Stimulated activated CD4-positive, alpha-beta T cell treated with anti-CD3 and anti-CD28 coated beads, Interleukin-15, amount 100 ng/mL, for 24 hours (primary cell): ENCODE data around the gene PID1.

Experiments used
- DNase-seq: peaks from one replicate; pipeline ENCODE4 v3.0.0-alpha.2; 2020

PID1 gene

DNA sequence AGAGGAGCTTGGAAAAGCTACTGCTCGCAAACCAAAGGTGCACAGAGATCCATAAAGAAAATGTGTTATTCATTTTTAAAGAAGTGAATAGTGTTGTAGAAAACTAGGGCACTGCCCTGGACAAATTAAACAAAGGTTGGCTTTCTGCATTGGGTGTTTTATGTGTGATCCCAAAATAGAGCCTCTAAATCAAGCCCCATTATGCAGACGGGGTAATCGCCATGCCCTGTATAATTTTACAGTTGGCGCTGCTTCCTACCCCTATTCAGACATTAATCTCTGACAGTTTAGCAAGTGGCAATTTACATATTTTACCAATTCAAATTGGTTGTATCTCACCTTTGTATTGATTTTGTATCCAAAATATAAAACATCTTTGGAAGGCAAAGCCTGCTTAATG is 109.1 kb downstream of the PID1 start:
- no peak for DNase-seq

GRCh38 chr2:229160984-229161383 is 110.1 kb downstream of the PID1 start:
- no peak for DNase-seq

- no peak for DNase-seq
Measured at GRCh38 chr2:229160180-229160579, 110.9 kb downstream of the PID1 start.

DNA sequence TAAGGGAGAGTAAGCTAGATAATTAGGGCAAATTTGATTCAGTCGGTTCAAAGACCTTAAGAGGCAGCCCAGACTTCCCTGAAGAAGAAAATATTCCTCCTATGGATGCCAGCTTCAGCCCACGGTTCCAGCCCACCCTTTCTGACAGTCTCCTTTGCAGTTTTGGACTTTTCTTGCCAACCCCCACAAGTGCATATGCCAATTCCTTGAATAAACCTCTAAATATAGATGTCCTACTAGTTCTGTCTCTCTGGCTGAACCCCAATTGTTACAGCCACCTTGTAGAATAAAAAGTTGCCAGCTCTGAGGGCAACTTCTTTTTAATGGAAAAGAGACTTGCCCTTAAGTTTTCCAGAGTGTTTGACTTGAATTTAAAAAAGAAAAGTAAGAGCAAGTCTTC is 111.7 kb downstream of the PID1 start:
- DNase-seq: no peak

- no peak for DNase-seq
Measured at GRCh38 chr2:229154381-229154780, 116.7 kb downstream of the PID1 start.

DNA sequence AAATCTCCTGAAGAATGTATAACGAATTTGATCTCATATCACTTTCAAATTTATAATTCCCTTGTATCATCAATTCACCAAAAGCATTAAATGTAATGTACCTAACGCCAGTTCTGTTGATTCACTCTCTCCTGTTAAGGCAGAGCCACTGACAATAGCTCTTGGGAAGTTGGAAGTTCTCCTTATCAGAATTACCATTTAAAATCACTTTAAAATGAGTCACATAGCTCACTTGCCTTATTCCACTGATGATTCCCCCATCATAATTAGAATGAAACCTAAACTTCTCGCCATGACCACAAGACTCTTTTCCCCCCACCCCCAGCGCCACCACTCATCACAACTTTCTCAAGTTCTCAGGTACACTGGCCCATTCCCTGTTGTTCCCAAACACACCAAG is 117.1 kb downstream of the PID1 start:
- DNase-seq: no peak

DNA sequence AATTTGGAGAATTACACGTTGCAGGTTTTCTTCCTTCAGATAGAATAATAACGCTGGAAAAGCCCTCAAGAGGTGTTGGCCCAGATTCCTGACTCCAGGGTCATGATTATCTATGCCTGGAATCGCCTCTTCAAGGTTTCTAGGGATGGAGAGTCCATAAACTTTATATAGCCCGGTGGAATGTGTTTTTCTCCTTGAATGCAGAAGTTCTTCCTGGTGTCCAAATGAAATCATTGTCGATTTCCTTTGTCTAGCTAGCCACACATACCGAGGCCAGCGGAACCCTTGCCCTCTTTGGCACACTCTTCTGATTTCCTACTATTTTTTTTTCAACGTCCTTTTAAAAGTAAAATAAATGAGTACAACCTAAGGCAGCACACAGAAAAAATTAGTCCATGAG is 117.8 kb downstream of the PID1 start:
- no peak for DNase-seq

DNA sequence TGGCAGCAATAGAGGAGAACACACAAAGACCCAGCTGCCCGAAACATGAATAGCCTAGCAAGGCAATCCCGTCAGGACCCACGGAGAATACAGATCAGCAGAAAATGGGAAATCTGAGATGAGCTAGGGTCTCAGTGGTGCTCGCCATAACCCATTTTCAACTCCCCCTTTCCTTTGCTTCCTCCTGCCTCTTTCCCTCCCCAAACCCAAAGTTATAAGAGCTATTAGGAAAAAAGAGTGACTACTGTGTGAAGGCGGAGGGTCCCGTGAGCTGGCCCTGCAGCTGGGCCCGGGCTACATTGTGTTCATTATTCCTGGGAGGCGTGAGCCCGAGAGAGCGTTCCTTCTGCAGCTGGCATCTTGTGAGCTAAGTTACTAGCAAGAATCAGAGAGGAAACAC is 118.4 kb downstream of the PID1 start:
- DNase-seq: no peak

GRCh38 chr2:229150317-229150716 is 120.8 kb downstream of the PID1 start:
- no peak for DNase-seq

- DNase-seq: no peak
Measured at GRCh38 chr2:229141424-229142025, 129.6 kb downstream of the PID1 start.

DNA sequence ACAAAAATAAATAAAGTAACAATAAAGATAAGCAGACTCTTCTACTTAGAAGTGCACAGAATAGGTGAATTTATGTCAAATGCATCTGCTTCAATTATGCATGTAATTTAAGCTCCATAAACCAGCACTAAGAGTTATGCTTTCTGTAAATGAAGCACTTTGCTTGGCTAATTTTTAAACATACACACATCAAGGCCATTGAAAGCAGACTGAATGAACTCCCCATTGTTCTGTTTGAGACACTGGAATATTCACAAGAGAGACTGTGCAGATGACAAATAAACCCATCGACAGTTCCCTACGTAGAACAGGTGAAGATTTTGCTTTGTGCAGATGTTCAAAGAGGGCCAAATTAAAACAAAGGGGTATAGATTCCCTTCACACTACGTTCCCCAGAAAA is 133.4 kb downstream of the PID1 start:
- DNase-seq: no peak

- DNase-seq: no peak
Measured at GRCh38 chr2:229137066-229137465, 134.0 kb downstream of the PID1 start.

DNA sequence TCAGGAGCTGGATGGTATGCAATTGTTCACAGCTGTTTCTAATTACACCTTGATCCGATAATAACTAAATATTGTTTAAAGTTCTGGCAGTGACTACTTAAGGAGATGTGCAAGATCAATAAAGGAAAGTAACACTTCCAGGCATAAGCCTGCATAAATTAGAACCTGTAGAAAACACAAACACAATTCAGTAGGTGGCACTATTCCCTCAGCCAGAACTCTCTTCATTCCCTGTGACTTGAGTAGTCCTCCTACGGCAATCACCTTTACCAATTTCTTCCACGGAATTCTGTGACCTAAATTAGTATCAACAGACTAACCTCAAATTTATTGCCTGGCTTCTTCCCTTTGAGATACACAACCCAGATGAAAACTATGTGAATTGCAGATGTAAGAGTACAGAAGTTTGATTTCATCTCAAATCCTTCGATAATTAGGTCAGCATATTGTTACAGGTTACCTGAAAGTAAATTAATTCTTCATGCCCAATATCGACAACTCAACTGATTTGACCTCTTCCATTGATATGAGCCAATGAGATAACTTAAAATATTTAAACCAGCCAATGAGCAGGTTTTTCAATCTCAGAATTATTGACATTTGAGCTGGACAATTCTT is 137.8 kb downstream of the PID1 start:
- no peak for DNase-seq

DNA sequence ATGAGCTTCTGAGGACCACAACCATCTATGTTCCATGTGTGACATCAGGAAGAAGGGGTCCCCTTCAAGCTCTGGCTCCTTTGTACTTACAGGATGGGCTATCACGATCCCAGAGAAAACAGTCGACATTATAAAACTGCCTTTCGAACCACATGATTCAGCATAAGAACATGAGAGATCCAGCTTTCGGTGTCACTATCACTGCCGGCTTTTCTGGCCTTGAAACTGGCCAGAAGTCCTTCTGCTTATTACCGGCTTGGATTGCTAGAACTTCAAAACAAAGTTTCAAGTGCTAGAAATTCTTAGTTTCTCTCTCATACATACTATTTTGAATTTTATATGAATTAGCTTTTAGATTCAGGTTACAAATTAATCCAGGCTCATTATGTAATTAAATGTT is 138.9 kb downstream of the PID1 start:
- DNase-seq: no peak

DNA sequence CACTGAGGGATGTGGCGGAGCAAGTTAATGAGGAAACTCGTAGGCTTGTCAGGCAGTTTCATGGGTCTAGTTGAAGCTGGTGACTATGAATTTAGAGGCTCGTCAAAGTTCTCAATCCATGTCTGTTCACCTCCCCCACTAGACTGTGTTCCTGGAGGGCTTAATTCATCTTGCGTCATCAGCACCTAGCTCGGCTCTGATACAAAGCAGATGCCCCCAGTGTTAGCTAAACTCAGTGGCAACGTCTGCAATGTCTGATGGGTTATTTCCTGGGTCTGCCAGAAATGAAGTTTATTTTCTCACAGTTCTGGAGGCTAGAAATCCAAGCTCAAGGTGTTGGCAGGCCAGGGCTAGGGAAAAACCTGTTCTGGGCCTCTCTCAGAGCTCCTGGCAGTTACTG is 140.6 kb downstream of the PID1 start:
- DNase-seq: no peak

DNA sequence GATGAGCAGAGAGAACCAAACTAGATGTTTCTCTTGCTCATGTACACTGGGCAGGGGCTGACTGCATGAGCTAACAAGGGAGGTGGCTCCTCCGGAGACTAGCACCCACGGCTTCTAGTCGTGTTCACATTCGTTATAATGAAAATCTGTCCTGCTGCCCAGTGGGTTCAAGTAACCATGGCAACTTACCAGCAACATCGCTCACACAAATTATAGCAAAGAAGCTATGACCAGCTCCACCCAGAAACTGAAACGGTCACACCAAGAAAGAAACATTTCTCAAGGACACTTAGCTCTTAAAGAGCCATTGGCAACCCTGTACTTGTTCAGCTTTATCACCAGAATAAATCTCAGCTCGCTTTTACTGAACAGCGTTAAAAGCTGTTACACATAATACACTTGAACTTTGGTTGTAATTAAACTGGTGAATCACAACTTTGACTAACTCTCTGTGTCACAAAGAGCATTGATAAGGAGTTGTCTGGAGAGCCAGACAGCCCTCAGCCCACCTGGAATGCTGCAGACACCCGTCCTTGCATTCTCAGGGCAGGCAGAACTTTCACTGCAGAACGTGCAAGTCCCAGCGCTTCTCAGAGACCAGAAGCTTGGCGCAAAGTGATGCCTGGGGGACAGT is 141.2 kb downstream of the PID1 start:
- no peak for DNase-seq

- DNase-seq: no peak
Measured at GRCh38 chr2:229127471-229127870, 143.6 kb downstream of the PID1 start.

DNA sequence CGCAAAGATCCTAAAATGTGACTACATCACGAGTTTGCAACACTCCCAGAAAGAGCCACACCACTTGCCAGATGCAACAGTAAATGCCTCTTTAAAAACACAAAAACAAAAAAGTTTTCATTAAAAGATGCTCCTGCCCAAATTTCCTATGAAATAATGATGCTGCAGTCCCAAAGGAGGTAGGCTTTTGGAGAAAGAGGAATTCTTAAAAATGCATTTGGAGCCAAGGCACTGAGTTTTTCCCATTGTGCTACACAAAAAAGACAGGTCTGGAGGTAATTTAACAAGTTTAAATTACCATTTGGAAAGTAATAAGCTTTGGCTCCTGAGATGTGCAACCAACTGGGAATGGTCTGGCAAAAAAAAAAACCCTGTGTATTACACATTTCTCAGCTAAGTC is 145.0 kb downstream of the PID1 start:
- DNase-seq: no peak

- no peak for DNase-seq
Measured at GRCh38 chr2:229124136-229124535, 147.0 kb downstream of the PID1 start.

DNA sequence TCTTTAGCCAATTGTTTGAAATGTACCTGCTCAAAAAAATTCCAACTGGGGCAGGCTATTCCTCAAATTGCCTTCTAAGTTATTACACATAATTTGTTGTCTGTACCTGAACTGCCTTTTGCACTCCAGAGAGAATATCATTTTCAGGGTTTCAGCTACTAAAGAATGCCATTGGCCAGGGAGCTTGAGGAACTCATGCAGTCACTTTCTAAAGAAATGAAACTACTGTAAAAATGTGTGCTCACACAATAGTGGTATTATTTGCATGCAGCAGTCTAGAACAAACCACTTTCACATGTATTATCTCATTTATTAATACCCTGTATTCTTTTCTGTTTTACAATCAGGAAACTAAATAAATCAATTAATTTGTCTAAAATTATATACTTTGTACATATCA is 152.2 kb downstream of the PID1 start:
- no peak for DNase-seq

GRCh38 chr2:229118336-229118735 is 152.8 kb downstream of the PID1 start:
- DNase-seq: no peak

- no peak for DNase-seq
Measured at GRCh38 chr2:229111744-229112143, 159.3 kb downstream of the PID1 start.

DNA sequence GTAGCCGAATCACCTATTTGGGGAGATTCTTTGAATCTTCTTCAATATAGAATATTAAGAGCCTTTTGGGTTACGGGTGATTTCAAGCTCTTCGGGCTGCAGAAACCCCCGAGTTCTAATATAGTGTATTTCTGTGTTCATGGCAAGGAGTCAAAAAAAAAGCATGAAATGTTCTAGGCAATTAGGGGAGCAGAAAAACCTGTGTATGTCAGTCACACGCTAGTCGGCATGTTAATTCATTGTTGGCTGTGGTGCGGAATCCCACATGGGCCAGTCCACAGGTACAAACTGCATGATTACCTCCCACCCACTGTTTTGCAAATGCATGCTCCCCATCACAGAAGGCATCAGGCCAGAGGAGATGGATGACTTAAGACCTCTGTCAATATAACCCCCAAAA is 161.9 kb downstream of the PID1 start:
- no peak for DNase-seq

- DNase-seq: no peak
Measured at GRCh38 chr2:229107601-229108000, 163.5 kb downstream of the PID1 start.

DNA sequence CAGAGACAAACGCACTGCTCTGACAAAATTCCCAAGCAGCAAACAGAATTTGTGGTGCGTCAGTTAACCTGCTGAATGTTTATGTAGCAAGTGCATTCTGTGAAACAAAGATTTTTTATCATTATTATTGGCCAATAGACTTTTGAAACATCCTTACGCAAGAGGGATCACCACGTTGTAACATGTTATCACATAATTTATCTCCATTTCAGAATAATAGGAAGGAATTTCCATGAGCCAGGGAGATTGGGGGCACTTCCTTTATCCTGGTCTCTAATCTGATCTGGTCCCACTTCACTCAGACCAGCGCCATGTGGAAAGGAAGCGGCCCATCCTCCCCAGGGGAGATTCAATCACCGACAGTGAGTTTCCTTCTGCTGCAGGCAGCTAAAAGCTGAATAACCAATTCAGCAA is 166.1 kb downstream of the PID1 start:
- no peak for DNase-seq
